Eye (tissue), 1 donor: ENCODE measurements around the gene WWTR1.
A peak's percentile ranks its signal among the peaks of the same experiment; 100 is the strongest.

Source experiments
- DNase-seq: peaks from one replicate; pipeline ENCODE4 v3.0.0-alpha.2; 2015

Gene WWTR1

DNA sequence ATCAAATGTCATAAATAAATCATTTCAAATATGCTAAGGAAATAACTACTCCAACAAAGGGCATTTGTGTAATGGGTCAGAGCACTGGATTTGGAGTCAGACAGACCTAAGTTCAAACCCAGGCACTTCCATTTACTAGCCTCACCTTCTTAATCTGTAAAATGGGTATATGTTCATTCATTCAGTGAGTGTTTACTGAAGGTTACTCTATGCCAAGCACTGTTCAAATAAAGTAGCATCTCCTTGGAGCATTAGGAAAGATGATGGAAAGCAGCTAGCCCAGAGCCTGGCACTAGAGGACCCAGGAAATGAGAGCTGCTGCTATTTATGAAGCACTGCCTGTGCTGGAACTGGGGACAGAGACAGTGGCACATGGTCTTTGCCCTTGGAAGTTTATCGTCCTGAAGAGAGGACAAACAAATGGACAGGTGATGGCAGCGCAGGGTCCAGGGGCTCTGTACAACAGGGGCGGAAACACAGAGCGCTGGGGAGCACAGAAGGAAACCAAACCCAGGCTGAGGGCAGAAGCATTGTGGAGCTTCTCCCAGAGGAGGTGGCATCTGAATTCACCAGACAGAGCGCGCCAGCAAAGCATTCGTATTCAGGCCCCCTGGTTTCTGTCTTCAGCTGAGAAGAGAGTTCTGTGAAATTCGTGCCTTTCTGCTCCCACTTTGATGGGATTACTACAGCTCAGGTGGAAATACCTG, 164.4 kb downstream of the WWTR1 start:
- DNase-seq, result no peak

DNA sequence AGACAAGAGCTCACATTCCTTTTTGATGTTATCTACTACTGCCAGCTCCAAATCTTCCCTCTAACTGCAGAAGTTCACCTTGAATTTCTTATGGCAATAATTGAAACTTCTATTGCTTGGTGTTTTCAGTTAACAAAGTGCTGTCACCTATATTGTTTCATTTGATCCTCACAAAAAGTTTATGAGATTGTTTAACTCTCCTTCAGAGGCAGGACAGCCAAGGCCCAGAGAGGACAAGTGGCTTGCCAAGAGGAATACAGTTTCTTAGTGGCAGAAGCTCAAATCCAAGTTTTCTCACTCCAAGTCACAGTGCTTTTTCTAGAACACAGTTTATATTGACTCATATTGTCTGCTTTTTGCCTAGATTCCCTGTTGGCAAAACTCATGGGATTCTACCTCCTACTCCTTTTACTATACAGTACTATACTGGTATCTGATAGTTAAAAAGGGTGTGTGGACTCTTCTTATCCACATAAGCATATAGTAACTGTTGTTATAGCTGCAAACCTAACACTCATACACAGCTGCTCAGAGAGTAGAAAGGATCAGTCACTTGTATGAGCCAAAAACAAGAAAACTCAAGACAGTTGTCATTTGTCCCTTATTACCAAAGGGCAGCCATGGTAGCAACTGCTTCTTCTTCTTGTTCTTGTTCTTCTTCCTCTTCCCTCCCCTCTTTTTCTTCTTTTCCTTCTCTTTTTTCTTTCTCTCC, 167.4 kb downstream of the WWTR1 start:
- no peak for DNase-seq

DNA sequence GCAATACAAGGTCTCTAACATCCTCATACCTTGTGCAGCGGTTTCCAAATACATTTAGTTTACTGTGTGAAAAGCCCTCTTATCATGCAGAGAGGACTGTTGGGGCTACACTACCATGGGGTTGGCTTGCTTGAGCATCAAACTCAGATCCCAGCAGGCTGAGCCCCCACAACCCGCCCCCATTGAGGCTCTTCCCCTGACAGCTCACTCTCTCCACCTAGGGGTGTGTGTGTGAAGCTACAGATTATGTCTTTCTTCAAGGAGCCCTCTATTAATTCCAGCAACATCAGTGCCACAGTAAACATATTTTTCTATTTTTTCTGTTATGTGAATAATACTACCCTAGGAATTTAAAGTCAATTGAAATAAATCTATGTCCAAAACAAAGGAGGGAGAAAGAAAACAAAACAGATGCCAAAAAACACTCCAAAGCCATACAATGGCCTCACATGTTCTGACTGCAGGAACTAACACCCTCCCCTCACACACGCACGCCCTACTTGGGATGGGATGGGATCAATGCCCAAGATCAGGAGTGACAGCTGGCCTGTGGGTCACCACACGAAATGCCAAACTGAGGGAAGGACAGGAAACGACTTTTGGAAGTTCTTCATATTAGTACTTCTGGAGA, 168.7 kb downstream of the WWTR1 start:
- no peak for DNase-seq

DNA sequence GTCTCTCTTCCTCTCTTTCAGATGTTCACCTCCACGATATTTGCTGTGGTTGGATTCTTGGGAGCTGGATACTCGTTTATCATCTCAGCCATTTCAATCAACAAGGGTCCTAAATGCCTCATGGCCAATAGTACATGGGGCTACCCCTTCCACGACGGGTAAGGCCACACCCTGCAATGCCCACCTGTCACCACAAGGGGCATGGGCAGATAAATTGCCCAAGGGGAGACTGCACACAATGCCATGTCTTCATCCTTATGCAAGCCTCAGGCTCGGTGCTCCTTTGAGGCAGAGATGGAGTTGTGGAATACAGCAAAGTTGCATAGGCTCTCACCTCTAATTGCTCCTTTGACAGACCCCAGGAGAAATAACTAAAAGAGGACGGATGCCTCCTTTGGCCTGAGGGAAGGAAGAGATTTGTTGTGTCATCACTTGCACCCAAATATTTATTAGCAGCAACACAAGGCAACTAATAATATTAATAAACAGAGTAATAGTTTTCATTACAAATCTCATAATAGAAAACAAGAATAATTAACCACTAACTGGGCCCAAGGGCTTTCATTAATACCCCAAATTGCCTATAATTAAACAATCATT, 170.1 kb downstream of the WWTR1 start:
- no peak for DNase-seq

DNA sequence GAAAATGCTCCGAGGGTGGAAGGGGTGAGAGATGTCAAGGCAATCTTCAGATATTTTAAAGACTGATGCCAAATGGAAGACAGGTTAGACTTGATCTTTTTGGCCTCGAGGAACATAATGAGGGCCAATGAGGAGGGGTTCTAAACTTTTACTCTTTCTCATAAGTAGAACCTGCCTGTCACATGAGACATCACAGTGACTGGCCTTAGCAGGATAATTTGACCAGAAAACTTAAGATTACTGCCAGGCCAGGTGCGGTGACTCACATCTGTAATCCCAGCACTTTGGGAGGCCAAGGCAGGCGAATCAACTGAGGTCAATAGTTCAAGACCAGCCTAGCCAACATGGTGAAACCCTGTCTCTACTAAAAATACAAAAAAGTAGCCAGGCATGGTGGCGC, 171.1 kb downstream of the WWTR1 start:
- no peak for DNase-seq

DNA sequence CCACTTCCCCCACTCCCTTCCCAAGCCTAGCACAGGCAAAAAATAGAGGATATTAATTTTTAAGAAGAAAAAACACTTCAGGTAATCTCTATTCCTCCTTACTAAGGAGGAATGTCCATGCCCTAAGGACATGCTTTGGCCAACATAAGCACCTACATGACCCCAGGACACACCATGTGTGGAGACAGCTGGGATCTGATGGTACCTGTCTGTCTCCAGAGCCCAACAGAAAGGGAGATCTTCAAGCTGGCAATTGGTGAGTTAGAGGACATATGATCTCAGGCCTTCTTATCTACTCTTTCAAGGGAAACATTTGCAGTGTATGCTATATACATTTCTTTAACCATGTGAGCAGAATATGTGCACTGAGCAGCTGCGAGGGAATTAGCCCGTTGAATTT, 176.3 kb downstream of the WWTR1 start:
- DNase-seq, result no peak

DNA sequence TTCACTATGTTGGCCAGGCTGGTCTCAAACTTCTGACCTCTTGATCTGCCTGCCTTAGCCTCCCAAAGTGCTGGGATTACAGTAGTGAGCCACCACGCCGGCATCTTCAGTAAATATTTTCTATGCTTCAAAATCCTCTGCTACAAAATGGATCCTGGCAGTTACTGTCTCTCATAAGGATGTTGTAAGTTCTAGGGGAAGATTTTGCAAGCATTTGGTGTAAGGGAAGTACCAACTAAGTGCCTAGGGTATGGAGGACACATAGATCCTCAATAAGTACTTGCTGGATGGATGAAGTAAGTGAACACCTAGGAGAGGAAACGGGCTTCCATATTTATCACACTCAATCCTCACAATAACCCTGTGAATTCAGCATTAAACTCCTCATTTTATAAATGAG, 176.8 kb downstream of the WWTR1 start:
- no peak for DNase-seq

DNA sequence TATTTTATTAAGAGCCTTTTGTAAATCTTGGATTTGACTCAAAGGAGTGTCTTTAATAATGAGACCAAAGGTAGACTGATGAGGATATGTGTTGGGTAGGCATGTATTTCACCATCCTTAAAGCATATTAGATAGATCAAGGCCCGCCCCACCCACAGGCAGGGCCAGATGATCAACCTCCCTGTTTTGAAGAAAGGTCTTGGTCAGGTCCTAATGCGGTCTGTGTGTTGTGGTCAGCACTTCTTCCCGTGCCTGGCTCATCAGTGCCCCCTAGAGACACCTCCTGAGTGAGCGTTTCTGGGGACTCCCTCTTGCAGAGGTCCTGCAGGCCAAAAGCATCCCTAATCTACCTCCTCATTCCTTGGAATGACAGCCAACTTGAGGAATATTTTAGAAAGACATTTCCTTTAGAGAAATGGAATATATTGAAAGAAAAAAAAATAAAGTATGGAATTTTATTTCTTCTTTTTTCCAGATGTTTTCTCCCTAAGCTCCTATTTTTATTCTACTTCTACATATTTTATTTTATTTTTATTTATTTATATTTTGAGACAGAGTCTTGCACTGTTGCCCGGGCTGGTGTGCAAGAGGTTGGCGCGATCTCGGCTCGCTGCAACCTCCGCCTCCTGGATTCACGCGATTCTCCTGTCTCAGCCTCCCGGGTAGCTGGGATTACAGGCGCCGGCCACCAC, 177.4 kb downstream of the WWTR1 start:
- peak; percentile 73 for DNase-seq

DNA sequence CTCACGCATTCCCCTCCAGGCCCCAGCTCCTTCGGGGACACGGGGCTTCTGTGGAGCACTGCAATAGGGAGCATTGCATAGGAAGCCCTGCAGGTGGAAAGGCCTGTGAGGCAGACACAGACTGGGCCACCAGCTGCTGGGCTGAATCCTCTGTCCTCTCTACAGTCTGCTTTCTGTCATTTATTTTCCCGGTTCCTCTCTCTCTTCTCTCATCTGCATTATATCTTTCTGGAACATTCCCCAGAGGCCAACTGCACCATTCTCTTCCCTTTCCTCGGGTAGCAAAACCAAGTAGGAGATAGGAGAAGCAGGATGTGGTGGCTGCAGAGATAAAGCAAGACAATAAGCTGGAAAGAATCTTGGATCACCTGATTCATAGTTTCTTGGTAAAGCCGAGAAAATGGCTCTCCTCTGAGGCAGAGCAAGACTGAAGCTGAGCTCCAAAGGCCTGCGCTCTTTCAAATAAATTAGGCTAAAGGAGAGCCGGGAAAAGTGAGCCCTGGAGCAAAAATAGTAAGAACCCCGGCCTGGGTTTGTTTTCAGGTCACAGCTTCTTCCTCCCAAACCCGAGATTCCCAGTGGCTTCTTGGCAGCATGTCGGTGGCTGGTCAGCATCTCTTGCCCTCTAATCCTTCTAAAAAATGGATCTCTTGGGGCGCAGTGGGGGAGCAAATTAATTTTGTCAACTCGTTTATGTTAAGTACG, 178.1 kb downstream of the WWTR1 start:
- no peak for DNase-seq

DNA sequence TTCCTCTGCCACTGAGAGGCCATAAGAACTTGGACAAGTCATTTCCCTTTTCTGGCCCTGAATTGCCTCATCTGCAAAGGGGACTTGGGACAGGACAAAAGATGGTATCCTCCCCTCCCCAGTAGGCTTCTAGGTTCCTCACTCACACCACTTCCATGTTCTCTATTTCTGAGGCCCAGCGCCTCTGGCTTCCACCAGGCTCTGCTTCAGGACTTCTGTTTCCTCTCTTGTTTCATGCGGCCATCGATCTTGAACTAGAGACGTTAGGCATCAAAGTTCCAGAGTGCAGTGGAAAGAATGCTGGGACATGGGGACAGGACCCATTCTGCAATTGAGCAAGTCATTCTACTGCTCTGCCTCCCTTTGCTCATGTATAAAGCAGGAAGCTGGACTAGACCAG, 181.6 kb downstream of the WWTR1 start:
- DNase-seq, result no peak

DNA sequence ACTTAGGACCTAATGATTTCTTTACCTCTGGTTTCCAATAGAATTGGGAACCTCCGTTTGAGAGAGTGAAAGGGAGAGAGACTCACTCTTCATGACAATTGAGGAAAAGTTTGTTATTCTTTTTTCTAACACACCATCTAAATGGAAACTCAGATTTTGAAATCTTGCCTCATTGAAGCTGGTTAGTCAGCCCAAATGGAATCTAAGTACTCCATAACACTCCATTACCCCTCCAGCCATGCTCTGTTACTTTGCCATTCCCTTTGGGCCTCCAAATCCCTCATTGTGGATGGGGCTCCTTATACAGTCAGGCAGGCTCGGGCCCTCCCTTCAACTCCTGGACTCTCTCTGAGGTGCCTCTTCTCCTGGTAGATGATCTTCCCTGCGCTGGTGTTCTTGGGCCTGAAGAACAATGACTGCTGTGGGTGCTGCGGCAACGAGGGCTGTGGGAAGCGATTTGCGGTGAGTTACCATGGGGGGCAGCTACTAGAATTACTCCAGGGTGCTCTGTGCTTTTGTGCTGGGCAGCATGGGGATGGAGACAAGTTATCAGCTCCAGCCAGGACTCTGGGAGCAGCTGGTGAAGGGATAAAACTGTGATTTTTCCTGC, 182.3 kb downstream of the WWTR1 start:
- DNase-seq, result no peak

DNA sequence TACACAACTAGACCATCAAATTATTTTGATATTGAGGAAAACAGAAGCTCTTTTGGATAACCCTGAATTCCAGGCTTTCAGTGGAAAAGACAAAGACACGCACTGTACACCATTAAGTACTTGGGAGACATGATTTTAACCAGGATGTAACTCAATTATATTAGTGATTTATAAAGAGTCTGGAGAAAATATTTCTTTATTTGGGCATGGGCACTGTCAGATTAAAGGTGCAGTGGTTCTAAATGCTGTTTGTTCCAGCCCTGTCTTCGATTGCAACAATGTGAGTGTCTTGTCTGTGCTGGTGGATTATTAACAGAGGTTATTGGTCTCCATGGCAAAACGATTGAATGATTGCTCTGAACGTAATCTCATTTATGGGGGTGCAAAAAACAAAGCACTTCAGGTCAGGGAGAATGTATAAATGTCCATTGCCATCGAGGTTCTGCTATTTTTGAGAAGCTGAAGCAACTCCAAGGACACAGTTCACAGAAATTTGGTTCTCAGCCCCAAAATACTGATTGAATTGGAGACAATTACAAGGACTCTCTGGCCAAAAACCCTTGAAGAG, 183.5 kb downstream of the WWTR1 start, which contains the start of gene TM4SF4:
TM4SF4 (plus strand) TSS at position 448 of the 568 bp plus-strand sequence. CDS start 181 bp downstream, outside the sequence.
- no peak for DNase-seq

DNA sequence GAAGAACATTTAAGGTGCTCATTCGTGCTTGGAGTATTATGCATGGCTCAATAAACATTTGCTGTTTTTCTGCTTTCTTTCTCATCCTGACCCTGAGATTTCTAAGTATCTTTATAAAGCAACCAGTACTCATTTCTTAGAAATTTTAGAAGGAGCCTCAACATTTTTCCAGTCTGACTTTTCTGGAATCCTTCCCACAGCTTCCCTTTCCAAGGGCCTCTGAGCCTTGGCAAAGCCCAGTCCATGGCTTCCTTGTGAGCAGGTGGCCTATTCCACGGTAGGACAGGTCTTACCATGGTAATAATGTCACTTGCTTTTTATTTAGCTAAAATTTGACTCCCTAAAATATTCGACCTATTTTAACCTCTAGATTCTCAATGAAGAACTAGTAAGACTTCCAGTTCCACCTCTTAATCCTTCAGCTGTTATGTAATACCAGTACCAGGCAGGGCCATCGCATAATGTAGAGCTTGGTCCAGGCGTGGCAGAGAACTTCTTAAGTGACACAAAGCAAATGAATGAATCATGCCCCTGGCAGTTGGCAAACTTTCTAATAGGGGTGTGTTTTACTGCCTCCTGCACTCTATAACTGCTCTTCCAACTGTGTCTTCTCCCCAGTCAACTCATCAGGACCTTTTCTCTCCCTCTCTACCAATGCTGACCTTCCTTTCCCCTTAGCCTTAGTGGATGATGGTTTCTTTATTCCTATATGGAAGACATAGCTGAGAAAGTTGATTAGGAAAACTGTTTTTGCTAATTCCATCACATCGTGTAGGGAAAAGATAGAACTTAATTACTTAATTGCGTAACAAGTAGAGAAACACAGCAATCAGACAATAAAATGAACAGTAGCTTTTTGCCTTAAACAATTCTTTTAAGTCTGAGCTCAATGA, 184.2 kb downstream of the WWTR1 start:
- peak; percentile 45 for DNase-seq

DNA sequence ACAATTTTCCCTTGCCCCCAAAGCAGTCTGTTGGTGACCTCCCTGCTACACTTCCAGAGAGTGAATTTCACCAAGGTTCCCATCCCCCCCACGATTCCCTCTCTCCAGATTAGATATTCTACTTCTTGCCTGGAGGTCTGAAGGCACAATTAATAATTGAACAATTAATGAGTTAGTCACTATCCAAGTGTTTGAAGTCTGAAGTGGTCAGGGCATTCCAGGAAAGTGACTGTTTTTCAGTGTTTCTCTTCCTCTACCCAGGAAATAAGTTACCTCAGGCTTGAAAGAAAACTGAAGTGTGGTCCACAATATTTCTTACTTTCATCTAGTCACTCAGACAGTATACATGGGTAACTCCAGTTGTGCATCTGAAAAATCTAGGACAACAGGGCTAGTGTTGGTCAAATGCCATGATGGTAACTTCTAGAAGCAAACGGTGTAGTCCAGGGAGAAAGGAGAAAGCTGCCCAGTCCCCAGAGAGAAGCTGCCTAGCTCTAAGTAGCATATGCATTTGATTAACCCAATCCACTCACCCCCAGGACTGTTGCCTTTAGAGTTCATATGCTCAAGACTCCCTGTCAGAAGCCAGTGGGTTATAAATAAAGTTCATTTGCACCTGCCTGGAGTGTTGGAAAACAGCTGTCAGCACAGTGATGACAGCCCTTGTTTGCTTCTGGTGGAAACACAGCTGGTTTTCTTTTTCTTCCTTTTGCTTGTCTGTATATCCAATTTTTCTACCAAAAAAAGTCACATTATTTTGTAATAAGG, 185.6 kb downstream of the WWTR1 start:
- no peak for DNase-seq

DNA sequence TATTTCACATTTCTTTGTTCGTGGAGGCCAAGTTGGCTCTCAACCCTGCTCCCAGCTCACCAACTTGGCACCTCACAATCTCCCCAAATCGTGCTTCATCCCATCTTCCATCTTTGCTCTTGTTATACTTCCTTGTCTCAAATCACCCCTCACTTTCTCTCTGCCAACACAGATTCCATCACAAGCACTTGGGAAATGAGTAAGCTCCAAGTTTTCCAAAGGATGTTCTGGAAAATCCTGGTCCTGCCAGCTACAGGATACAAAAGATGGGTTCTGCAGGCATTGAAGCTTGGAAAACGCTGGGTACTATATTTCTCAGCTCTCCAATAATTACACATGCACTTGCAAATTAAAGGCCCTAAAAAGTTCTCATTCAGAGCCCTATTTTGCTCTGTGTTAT, 187.4 kb downstream of the WWTR1 start:
- no peak for DNase-seq

DNA sequence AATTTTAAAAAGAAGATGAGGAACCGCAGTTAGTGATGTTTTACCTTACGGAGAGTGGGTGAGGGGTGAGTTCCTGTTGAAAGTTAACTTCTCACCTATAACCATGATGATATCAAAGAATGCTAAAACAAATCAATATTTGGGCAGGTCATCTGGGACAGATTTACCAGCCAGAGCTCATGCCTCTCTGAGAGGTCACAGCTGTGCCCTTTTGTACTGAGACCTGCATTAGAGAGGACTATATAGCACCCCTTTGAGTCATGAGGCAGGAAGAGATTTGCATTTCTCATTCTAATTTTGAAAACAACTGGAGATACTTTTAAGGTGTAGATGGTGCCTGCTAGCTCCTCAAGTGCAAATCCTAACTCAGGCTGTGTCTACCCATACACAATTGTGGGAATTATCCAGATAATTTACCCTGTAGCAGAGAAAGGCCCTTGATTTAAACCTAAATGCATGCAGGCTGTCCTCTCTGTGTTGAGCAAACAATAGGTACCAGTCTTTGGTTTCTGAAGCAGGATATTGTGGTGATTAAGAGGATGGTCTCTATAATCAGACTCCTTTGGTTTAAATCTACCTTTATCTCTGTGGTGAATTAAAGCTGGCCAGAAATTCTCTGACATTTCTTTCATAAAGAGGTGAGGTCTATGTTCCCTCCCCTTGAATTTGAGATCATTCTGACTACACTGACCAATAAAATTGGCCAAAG, 189.2 kb downstream of the WWTR1 start:
- DNase-seq, result no peak
